Measurements from ENCODE around the gene GMNC.
"Not testable (repeated sequence)": the region's sequence is repeated elsewhere in the genome, so short reads cannot be mapped to it uniquely, and the experiment has no call there.

GMNC gene

GRCh38 chr3:190862209-190863118 is at the start of gene GMNC:
Gene GMNC (minus strand): TSS chr3:190862694. CDS start chr3:190862615, 79 bp downstream.
- peak; percentile 34 for DNase-seq

- DNase-seq = no peak
Observed at GRCh38 chr3:190911382-190911781, 48.9 kb upstream of the GMNC start.

- DNase-seq = no peak
Observed at GRCh38 chr3:190909908-190910307, 47.4 kb upstream of the GMNC start.

GRCh38 chr3:190903156-190903555 is 40.7 kb upstream of the GMNC start:
- no peak for DNase-seq

- DNase-seq = no peak
Observed at GRCh38 chr3:190902292-190902691, 39.8 kb upstream of the GMNC start.

GRCh38 chr3:190892395-190892902 is 30.0 kb upstream of the GMNC start:
- DNase-seq = no peak

- no peak for DNase-seq
Observed at GRCh38 chr3:190886945-190887344, 24.5 kb upstream of the GMNC start.

- DNase-seq = peak; percentile 70
Observed at GRCh38 chr3:190883973-190884832, 21.7 kb upstream of the GMNC start.

- DNase-seq = no peak
Observed at GRCh38 chr3:190883141-190883540, 20.6 kb upstream of the GMNC start.

GRCh38 chr3:190877925-190878324 is 15.4 kb upstream of the GMNC start:
- DNase-seq = no peak

- not testable (repeated sequence) for DNase-seq
Observed at GRCh38 chr3:190876433-190876832, 13.9 kb upstream of the GMNC start.

- not testable (repeated sequence) for DNase-seq
Observed at GRCh38 chr3:190875061-190875460, 12.6 kb upstream of the GMNC start.

- DNase-seq = no peak
Observed at GRCh38 chr3:190870127-190870526, 7.6 kb upstream of the GMNC start.

- no peak for DNase-seq
Observed at GRCh38 chr3:190867071-190867470, 4.6 kb upstream of the GMNC start.

- DNase-seq = no peak
Observed at GRCh38 chr3:190865828-190866227, 3.3 kb upstream of the GMNC start.

- DNase-seq = no peak
Observed at GRCh38 chr3:190865419-190865818, 2.9 kb upstream of the GMNC start.

GRCh38 chr3:190864002-190864401 is 1.5 kb upstream of the GMNC start:
- DNase-seq = no peak

GRCh38 chr3:190863119-190863465 is 598 bp upstream of the GMNC start:
- no peak for DNase-seq

- peak; percentile 29 for DNase-seq
Observed at GRCh38 chr3:190860521-190860920, 2.0 kb downstream of the GMNC start.

GRCh38 chr3:190855151-190855550 is 7.3 kb downstream of the GMNC start:
- no peak for DNase-seq

GRCh38 chr3:190854062-190854461 is 8.4 kb downstream of the GMNC start:
- DNase-seq = no peak

GRCh38 chr3:190853464-190853863 is 9.0 kb downstream of the GMNC start:
- DNase-seq = no peak

GRCh38 chr3:190849607-190850006 is 12.9 kb downstream of the GMNC start:
- DNase-seq = no peak

GRCh38 chr3:190848870-190849269 is 13.6 kb downstream of the GMNC start:
- no peak for DNase-seq
